Sigmoid colon (tissue), 7 donors: Measurements from ENCODE around the gene CCSER1. TPM values are rescaled to one million over a fixed set of nuclear protein-coding genes. Genes with fewer than 3 reads are reported as not detected.
"Not testable (repeated sequence)": the region's sequence is repeated elsewhere in the genome, so short reads cannot be mapped to it uniquely, and the experiment has no call there.

ENCODE experiments used
- DNase-seq: peaks from one replicate; pipeline ENCODE4 v3.0.0-alpha.2; 2019
- H3K27ac ChIP-seq, 4 donors: fragments of 200-600 bp; sonication (generic); one replicate each; pipeline ENCODE4 v1.5.1; 2016 to 2019; ENCODE audit warnings: mild to moderate bottlenecking in 1 of 4
- H3K27me3 ChIP-seq, 3 donors: fragments of 200-600 bp; sonication (generic); one replicate each; pipeline ENCODE4 v1.5.1; 2019; ENCODE audit warnings: mild to moderate bottlenecking in 1 of 3
- H3K36me3 ChIP-seq, 4 donors: fragments of 200-600 bp; sonication (generic); one replicate each; pipeline ENCODE4 v1.5.1; 2016 to 2019
- H3K4me1 ChIP-seq, 4 donors: fragments of 200-600 bp; sonication (generic); one replicate each; pipeline ENCODE4 v1.5.1; 2017 to 2019
- H3K4me3 ChIP-seq, 4 donors: fragments of 200-600 bp; sonication (generic); one replicate each; pipeline ENCODE4 v1.5.1; 2017 to 2019; ENCODE audit warnings: mild to moderate bottlenecking in 2 of 4, moderate library complexity in 1 of 4
- H3K9me3 ChIP-seq, 4 donors: fragments of 200-600 bp in 3 of 4; sonication (generic) in 3 of 4; one replicate each; pipeline versions ENCODE4 v1.5.1 to v1.6.1; 2013 to 2019
- EP300 ChIP-seq, 4 donors: sonication (generic); formaldehyde crosslinking; IDR thresholded peaks; one replicate each; pipeline ENCODE4 v1.6.1; 2017; ENCODE audit warnings: antibody characterized with exemption in 4 of 4
- POLR2A ChIP-seq, 2 donors: fragments of 450-650 bp; IDR thresholded peaks; one replicate each; pipeline ENCODE4 v1.6.1; 2016; ENCODE audit warnings: antibody characterized with exemption in 2 of 2, mild to moderate bottlenecking in 2 of 2, moderate library complexity in 2 of 2
- POLR2AphosphoS5 ChIP-seq, 4 donors: sonication (generic); formaldehyde crosslinking; IDR thresholded peaks; one replicate each; pipeline ENCODE4 v1.6.1; 2017; ENCODE audit warnings: antibody characterized with exemption in 4 of 4
- WGBS, 2 donors: extraction: QIAGEN DNeasy Blood & Tissue Kit; methylation state at CpG; one replicate each; pipeline ENCODE4 v1.1.7; 2013; 5-methylcytosine and 5-hydroxymethylcytosine counted together
- intact Hi-C: fragments of 100-400 bp; cut with DNase I; formaldehyde crosslinking; loops from one replicate; pipeline ENCODE4 v1.15.1; 2023
- polyA plus RNA-seq, 3 donors: library from polyadenylated mRNA; stranded (reverse); fragments of 200-250 nt; gene quantifications; one replicate each; pipeline ENCODE4 v1.2.3, GENCODE V29; 2013
- total RNA-seq, 4 donors: library from RNA; depleted of rRNA; stranded (reverse); fragments of >200 nt; gene quantifications; one replicate each; pipeline ENCODE4 v1.1.0, GENCODE V29; 2016
- TF ChIP-seq, protein P1 (sequence below), 4 experiments: fragments of 450-650 bp in 3 of 4; fragments of 200-600 bp in 1 of 4; IDR thresholded peaks; one replicate each; pipeline ENCODE4 v1.5.1; 2016 to 2019; ENCODE audit warnings: antibody characterized with exemption in 4 of 4, mild to moderate bottlenecking in 3 of 4, moderate library complexity in 2 of 4
- donor health status: healthy with polysubstance abuse.
- donor health status: Bipolar disorder and iron deficiency.
- donor health status: healthy.

CCSER1 gene
- total and polyA plus RNA-seq, 7 donors: 1.6 to 7.2 (median 4.2) TPM

DNA sequence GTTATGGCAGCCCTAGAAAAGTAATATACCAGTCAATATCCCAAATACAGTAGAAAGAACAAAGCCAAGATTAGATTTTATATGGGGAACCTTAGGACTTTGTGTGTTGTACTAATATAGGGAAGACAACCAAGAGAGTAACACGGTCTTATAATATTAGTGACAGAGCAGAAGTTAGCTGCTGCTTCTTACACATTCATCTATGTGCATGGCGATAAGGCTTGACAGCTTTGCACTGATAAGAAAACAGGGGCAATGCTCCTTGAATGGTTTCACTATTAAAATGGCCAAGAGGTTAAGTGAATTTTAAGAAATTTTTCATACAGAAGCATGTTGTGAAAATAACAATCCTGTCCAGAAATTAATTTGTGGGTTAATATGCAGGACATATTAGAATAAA is 521.6 kb downstream of the CCSER1 start:
- Histone ChIP-seq H3K36me3 (no peaks in the 10 kb centered on the region), H3K27me3 (no peaks in the 10 kb centered on the region), H3K9me3 (no peaks in the 10 kb centered on the region), H3K27ac (no peak overlapping the region), H3K4me1 (no peaks in the 10 kb centered on the region), H3K4me3 (no peak overlapping the region)
- TF ChIP-seq EP300 (IDR thresholded peaks at IDR 0.05) (no peak), POLR2A (IDR thresholded peaks at IDR 0.05) (no peak), POLR2AphosphoS5 (IDR thresholded peaks at IDR 0.05) (no peak)
- TF ChIP-seq, protein P1, sequence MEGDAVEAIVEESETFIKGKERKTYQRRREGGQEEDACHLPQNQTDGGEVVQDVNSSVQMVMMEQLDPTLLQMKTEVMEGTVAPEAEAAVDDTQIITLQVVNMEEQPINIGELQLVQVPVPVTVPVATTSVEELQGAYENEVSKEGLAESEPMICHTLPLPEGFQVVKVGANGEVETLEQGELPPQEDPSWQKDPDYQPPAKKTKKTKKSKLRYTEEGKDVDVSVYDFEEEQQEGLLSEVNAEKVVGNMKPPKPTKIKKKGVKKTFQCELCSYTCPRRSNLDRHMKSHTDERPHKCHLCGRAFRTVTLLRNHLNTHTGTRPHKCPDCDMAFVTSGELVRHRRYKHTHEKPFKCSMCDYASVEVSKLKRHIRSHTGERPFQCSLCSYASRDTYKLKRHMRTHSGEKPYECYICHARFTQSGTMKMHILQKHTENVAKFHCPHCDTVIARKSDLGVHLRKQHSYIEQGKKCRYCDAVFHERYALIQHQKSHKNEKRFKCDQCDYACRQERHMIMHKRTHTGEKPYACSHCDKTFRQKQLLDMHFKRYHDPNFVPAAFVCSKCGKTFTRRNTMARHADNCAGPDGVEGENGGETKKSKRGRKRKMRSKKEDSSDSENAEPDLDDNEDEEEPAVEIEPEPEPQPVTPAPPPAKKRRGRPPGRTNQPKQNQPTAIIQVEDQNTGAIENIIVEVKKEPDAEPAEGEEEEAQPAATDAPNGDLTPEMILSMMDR (IDR thresholded peaks at IDR 0.05): no peak
- intact Hi-C loops: no loop called here
- DNase-seq: no peak
- WGBS, 2 donors: 91 to 94% methylated on average over 2 of the region's 2 CpGs

DNA sequence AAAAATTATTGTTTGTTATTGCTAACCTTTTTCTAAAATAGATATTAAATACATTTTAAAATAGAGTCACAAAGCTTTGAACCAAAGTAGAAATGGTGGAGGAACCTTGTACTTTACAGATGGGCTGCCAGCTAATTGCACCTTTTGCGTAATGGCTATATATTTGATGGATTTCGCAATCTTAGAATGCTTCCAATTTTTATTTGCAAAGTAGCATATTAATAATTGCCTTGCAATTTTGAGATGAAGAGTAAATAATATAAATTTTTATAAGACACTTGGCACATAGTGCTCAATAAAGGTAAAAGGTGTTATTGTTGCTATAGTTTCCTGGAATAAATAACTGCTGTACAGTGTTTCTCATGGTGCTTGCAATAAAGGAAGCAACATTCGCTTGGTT is 533.5 kb downstream of the CCSER1 start:
- H3K4me3 ChIP-seq: no peak overlapping the region
- intact Hi-C loops: no loop called here
- WGBS, 2 donors: 35 to 77% methylated on average over 3 of the region's 3 CpGs

DNA sequence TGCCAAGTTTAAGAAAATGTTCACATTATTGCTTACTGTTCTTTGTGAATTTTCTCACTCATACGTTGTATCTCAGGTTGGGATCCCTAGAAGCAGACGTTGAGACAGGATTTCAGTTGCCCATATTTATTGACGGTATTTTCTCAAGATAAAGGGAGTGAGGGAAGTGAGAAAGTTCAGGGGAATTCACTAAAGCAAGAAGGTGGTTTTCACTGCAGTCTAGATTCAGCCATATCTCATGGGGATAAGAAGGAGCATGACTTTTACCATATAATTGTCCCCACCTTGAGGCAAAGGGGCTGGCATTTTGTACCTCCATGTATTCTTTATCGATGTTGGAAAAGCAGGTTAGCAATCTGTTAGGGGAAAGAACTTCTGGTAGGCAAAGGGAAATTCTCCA is 543.0 kb downstream of the CCSER1 start:
- TF ChIP-seq, protein P1 (IDR thresholded peaks at IDR 0.05): no peak
- no peak for TF ChIP-seq POLR2A (IDR thresholded peaks at IDR 0.05)
- no peak for TF ChIP-seq POLR2AphosphoS5 (IDR thresholded peaks at IDR 0.05)
- TF ChIP-seq EP300 (IDR thresholded peaks at IDR 0.05): no peak
- Histone ChIP-seq H3K27me3 (no peaks in the 10 kb centered on the region), H3K27ac (no peak overlapping the region), H3K4me3 (no peak overlapping the region), H3K4me1 (no peaks in the 10 kb centered on the region), H3K9me3 (peaks cover 0 to 3% (median 0%) of the 10 kb centered on the region in 4 donors), H3K36me3 (no peaks in the 10 kb centered on the region)
- WGBS, 2 donors: 63 to 79% methylated on average over 4 of the region's 4 CpGs
- no peak for DNase-seq
- intact Hi-C loops: no loop called here

More for the DNA sequence above, 533.5 kb downstream of the CCSER1 start:
- H3K4me1 ChIP-seq: no peaks in the 10 kb centered on the region
- TF ChIP-seq POLR2AphosphoS5 (IDR thresholded peaks at IDR 0.05) (no peak), POLR2A (IDR thresholded peaks at IDR 0.05) (no peak), EP300 (IDR thresholded peaks at IDR 0.05) (no peak)
- TF ChIP-seq, protein P1 (IDR thresholded peaks at IDR 0.05): no peak
- no peak for DNase-seq
- no peaks in the 10 kb centered on the region for H3K36me3 ChIP-seq
- no peaks in the 10 kb centered on the region for H3K27me3 ChIP-seq
- no peak overlapping the region for H3K27ac ChIP-seq
- no peaks in the 10 kb centered on the region for H3K9me3 ChIP-seq

DNA sequence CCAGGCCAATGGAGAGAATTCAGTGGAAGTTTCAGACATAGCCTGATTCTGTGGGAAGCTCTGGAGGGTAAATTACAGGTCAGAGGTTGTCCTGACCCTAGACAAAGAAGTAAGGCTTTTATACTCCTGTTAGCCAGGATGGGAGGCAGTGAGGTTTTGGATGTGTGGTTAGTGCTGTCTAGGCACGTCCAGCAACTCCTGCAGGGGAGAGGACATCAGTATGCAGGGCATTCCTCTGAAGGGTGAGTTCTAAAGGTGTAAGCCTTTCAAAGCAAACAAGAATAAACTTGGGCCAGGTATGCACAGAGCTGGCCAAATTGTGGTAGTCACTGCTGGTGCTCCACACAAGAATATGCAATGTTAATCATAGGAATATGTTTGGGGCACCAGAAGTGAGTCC is 562.5 kb downstream of the CCSER1 start:
- Histone ChIP-seq H3K9me3 (no peaks in the 10 kb centered on the region), H3K4me1 (no peaks in the 10 kb centered on the region), H3K27ac (no peak overlapping the region), H3K36me3 (no peaks in the 10 kb centered on the region), H3K27me3 (no peaks in the 10 kb centered on the region), H3K4me3 (no peak overlapping the region)
- 79 to 84% methylated on average over 1 of the region's 1 CpG for WGBS, 2 donors
- no peak for DNase-seq
- TF ChIP-seq POLR2AphosphoS5 (IDR thresholded peaks at IDR 0.05) (no peak), POLR2A (IDR thresholded peaks at IDR 0.05) (no peak), EP300 (IDR thresholded peaks at IDR 0.05) (no peak)
- TF ChIP-seq, protein P1 (IDR thresholded peaks at IDR 0.05): no peak
- intact Hi-C loops: no loop called here

DNA sequence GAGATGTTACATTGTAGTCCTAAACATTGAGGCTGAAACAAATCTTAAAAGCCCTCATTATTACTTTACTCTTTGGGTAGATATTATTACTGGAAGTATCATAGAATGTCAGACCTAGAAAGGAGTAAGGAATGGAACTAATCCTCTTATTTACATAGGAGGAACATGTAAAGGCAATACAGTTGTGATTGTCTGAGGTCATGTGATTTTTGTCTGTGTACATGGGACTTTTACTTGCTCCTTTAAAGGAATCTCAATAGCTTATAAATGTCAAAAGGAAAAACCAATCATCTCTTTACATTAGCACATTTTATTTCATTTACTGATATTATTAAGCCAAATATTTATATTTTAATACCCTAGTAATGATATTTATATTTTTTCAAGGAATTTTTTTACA is 568.2 kb downstream of the CCSER1 start:
- H3K27me3 ChIP-seq: no peaks in the 10 kb centered on the region
- peaks cover 0 to 3% (median 0%) of the 10 kb centered on the region in 4 donors for H3K9me3 ChIP-seq
- intact Hi-C loops: no loop called here
- TF ChIP-seq, protein P1 (IDR thresholded peaks at IDR 0.05): no peak
- TF ChIP-seq EP300 (IDR thresholded peaks at IDR 0.05): no peak
- TF ChIP-seq POLR2AphosphoS5 (IDR thresholded peaks at IDR 0.05): no peak
- TF ChIP-seq POLR2A (IDR thresholded peaks at IDR 0.05): no peak
- H3K27ac ChIP-seq: no peak overlapping the region
- no peaks in the 10 kb centered on the region for H3K36me3 ChIP-seq
- no peaks in the 10 kb centered on the region for H3K4me1 ChIP-seq
- no peak for DNase-seq
- H3K4me3 ChIP-seq: no peak overlapping the region

DNA sequence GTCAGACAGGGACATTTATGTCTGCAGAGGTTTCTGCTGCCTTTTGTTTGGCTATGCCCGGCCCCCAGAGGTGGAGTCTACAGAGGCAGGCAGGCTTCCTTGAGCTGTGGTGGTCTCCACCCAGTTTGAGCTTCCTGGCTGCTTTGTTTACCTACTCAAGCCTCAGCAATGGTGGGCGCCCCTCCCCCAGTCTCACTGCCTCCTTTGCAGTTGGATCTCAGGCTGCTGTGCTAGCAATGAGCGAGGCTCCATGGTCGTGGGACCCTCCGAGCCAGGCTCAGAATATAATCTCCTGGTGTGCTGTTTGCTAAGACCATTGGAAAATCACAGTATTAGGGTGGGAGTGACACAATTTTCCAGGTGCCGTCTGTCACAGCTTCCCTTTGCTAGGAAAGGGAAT is 578.3 kb downstream of the CCSER1 start:
- H3K9me3 ChIP-seq, H3K27ac ChIP-seq, intact Hi-C loops, H3K4me1 ChIP-seq, H3K36me3 ChIP-seq, H3K27me3 ChIP-seq, H3K4me3 ChIP-seq, DNase-seq: not testable (repeated sequence)
- 81 to 87% methylated on average over 6 of the region's 6 CpGs for WGBS, 2 donors
